ENCODE data around the gene STARD4.

The STARD4 gene

GRCh38 chr5:111498346-111498745 lies 14.0 kb downstream of the STARD4 start:
- no peak overlapping the region for H3K4me3 ChIP-seq (replicated peaks; ENCODE audit: low read depth, low read length)
- no peak for DNase-seq (ENCODE audit: extremely low read depth, low read depth)
- TF ChIP-seq, protein P1, sequence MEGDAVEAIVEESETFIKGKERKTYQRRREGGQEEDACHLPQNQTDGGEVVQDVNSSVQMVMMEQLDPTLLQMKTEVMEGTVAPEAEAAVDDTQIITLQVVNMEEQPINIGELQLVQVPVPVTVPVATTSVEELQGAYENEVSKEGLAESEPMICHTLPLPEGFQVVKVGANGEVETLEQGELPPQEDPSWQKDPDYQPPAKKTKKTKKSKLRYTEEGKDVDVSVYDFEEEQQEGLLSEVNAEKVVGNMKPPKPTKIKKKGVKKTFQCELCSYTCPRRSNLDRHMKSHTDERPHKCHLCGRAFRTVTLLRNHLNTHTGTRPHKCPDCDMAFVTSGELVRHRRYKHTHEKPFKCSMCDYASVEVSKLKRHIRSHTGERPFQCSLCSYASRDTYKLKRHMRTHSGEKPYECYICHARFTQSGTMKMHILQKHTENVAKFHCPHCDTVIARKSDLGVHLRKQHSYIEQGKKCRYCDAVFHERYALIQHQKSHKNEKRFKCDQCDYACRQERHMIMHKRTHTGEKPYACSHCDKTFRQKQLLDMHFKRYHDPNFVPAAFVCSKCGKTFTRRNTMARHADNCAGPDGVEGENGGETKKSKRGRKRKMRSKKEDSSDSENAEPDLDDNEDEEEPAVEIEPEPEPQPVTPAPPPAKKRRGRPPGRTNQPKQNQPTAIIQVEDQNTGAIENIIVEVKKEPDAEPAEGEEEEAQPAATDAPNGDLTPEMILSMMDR (IDR thresholded peaks at IDR 0.05; ENCODE audit: low read depth, low read length, missing control alignments), result no peak

GRCh38 chr5:111495159-111495558 lies 17.2 kb downstream of the STARD4 start:
- H3K4me3 ChIP-seq (replicated peaks; ENCODE audit: low read depth, low read length), result no peak overlapping the region
- no peak for DNase-seq (ENCODE audit: extremely low read depth, low read depth)
- TF ChIP-seq, protein P1 (IDR thresholded peaks at IDR 0.05; ENCODE audit: low read depth, low read length, missing control alignments), result no peak

DNA sequence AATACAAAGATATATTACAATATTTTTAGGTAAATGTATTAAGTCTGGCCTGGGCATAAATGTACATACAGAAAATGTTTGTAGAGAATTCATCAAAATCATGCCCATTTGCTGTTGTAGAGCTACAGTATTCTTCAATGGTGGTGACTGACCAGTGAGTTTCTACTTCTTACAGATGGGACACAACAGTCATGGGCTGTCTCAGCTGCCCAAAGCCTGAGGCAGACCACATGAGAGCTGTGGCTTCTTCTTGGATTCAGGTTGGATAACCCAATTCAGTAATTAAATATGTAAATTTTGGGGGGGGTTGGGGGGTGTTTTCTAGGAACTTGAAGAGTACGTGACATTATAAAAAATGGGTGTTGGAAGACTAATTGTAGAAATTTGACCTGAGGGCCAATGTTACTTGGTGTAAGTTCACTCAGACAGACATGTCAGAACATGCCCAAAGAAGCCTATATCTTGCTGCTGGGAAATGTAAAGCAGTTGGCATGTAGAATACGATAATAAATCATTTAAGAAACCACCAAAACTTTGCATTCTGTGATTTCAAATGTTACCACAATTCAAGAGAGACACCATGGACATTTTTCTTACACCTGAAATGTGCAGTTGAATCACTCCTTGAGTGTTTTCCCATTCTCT lies 17.9 kb downstream of the STARD4 start:
- H3K4me3 ChIP-seq (replicated peaks; ENCODE audit: low read depth, low read length), result no peak overlapping the region
- DNase-seq (ENCODE audit: extremely low read depth, low read depth), result peak; percentile 24
- TF ChIP-seq, protein P1 (IDR thresholded peaks at IDR 0.05; ENCODE audit: low read depth, low read length, missing control alignments), result no peak

DNA sequence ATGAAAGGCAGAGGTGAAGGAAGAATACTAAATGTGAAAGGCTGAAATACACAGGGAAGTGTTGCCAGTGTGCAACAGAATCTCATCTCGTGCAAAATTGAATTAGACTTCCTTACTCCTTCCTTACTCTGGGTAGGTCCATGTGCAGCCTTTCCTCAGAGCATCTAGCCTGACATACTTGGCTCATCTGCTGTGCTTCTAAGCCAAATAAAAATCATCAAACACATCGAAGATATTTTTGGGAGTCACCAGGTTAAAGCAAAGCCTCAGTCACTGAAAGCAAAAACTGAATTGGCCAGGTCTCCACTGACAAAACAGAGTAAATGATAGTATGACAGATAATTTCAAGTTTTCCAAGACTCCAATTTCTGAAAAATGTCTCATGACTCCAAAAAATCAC lies 19.3 kb downstream of the STARD4 start:
- H3K4me3 ChIP-seq (replicated peaks; ENCODE audit: low read depth, low read length), result no peak overlapping the region
- DNase-seq (ENCODE audit: extremely low read depth, low read depth), result no peak
- TF ChIP-seq, protein P1 (IDR thresholded peaks at IDR 0.05; ENCODE audit: low read depth, low read length, missing control alignments), result no peak

- no peak overlapping the region for H3K4me3 ChIP-seq (replicated peaks; ENCODE audit: low read depth, low read length)
- TF ChIP-seq, protein P1 (IDR thresholded peaks at IDR 0.05; ENCODE audit: low read depth, low read length, missing control alignments), result no peak
- DNase-seq (ENCODE audit: extremely low read depth, low read depth), result no peak
Measured at GRCh38 chr5:111488353-111488752, 24.0 kb downstream of the STARD4 start.

- TF ChIP-seq, protein P1 (IDR thresholded peaks at IDR 0.05; ENCODE audit: low read depth, low read length, missing control alignments), result no peak
- DNase-seq (ENCODE audit: extremely low read depth, low read depth), result no peak
- H3K4me3 ChIP-seq (replicated peaks; ENCODE audit: low read depth, low read length), result no peak overlapping the region
Measured at GRCh38 chr5:111486926-111487325, 25.4 kb downstream of the STARD4 start.

DNA sequence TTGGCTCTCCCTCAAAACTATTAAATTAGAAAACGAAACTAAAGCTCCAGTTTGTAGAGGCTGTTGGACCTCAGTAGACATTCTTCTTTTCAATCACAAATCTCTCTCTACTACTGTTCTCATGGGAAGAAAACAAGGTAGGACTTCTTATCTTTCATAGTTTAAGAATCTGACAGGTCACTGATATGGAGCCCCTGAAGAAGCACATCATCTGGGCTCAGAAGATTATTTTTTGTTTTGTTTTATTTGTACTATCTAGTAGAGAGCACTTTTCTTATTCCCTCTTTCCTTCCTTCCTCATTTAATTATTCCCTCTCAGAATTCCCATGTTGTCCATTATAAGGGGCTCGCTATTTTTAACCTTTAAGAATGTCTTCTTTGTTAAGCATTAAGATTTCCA lies 26.3 kb downstream of the STARD4 start:
- no peak overlapping the region for H3K4me3 ChIP-seq (replicated peaks; ENCODE audit: low read depth, low read length)
- TF ChIP-seq, protein P1 (IDR thresholded peaks at IDR 0.05; ENCODE audit: low read depth, low read length, missing control alignments), result no peak
- no peak for DNase-seq (ENCODE audit: extremely low read depth, low read depth)

Data from HFF-Myc (cell line).